Fibroblast of mammary gland (primary cell): ENCODE data around the gene F10.

ENCODE experiments used
- DNase-seq: peaks from one replicate; pipeline ENCODE4 v3.0.0-alpha.2; 2010; ENCODE audit warnings: low read depth
- H3K4me3 ChIP-seq: 2 replicates; pipeline ENCODE4 v1.5.1; 2011; ENCODE audit warnings: low read depth, mild to moderate bottlenecking, low read length, moderate library complexity; ENCODE audit not compliant: control insufficient read depth
- CTCF ChIP-seq: conservative IDR thresholded peaks from 2 replicates; pipeline ENCODE4 v1.5.1; 2011; ENCODE audit warnings: low read depth, low read length, inconsistent platforms; ENCODE audit not compliant: control insufficient read depth, insufficient read depth

F10 gene

DNA sequence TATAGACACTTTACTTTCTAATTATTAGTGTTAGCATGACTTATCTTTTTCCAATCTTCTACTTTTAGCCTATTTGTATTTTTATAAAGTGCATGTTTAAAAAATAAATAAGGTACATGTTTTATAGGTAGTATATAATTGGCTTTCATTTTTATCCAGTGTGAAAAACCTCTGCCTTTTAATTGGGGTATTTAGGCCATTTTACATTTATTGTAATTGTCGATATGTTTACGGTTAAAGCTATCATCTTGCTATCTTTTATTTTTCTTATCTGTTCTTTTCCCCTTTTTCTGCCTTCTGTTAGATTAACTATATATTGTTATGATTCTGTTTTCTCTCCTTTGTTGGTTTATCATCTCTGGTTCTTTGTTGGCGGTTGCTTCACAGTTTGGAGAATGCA lies 45.0 kb downstream of the F10 start:
- no peak overlapping the region for H3K4me3 ChIP-seq
- TF ChIP-seq CTCF: no peak
- DNase-seq: no peak

DNA sequence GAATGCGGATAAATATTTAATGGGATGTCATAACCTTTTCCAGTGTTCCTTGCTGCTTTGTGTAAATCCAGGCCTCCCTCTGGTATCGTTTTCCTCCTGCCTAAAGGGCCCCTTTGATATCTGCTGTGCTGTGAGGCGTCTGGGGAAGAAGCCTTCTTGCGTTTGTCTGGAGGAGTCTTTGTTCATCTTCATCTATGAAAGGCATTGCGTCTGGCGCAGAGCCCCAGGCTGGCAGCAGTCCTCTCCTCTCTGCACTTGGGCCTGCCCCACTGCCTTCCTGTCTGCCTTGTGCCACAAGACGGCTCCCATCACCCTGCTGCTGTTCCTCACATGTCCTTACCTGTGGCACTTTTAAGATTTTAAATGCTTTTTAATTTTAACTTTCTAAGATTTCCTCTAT lies 45.6 kb downstream of the F10 start:
- DNase-seq: no peak
- no peak for TF ChIP-seq CTCF

GRCh38 chr13:113169277-113170272 lies 47.0 kb downstream of the F10 start:
- no peak for TF ChIP-seq CTCF

More for the DNA sequence above, 45.6 kb downstream of the F10 start:
- H3K4me3 ChIP-seq: no peak overlapping the region

GRCh38 chr13:113170511-113170910 lies 47.9 kb downstream of the F10 start:
- TF ChIP-seq CTCF: no peak
- H3K4me3 ChIP-seq: no peak overlapping the region
- DNase-seq: no peak

More at GRCh38 chr13:113169277-113170272, 47.0 kb downstream of the F10 start:
- no peak for DNase-seq
- no peak overlapping the region for H3K4me3 ChIP-seq

GRCh38 chr13:113171250-113172125 lies 48.9 kb downstream of the F10 start:
- DNase-seq: no peak
- H3K4me3 ChIP-seq: no peak overlapping the region
- no peak for TF ChIP-seq CTCF

- H3K4me3 ChIP-seq: no peak overlapping the region
- TF ChIP-seq CTCF: no peak
Observed at GRCh38 chr13:113172419-113172926, 49.9 kb downstream of the F10 start.

More at GRCh38 chr13:113172419-113172926, 49.9 kb downstream of the F10 start:
- no peak for DNase-seq
